ENCODE measurements around the gene TUSC2. TPM values are rescaled to one million over a fixed set of nuclear protein-coding genes. Genes with fewer than 3 reads are reported as not detected.

TUSC2 gene
- total and polyA plus RNA-seq, 2 experiments from 2014 or later, result 41.6 to 71.0 TPM

- no peak overlapping the region for H2AFZ ChIP-seq
- no peak overlapping the region for H3K27ac Mint-ChIP-seq
- H3K27ac ChIP-seq (ENCODE audit: low read depth), result no peak overlapping the region
- peaks cover 16% of the 10 kb centered on the region for H3K4me1 ChIP-seq (ENCODE audit: insufficient read depth)
- no peak for DNase-seq (ENCODE audit: low spot score)
- H3K27me3 ChIP-seq (ENCODE audit: insufficient read depth), result no peaks in the 10 kb centered on the region
- no peaks in the 10 kb centered on the region for H3K36me3 ChIP-seq (ENCODE audit: insufficient read depth)
- no peaks in the 10 kb centered on the region for H3K36me3 Mint-ChIP-seq (ENCODE audit: low read depth)
- peaks cover 1% of the 10 kb centered on the region for H3K79me2 ChIP-seq (replicated peaks; ENCODE audit: insufficient read depth)
- H3K4me2 ChIP-seq, result no peak overlapping the region
- no peaks in the 10 kb centered on the region for H3K9me3 Mint-ChIP-seq
- no peaks in the 10 kb centered on the region for H4K20me1 ChIP-seq (replicated peaks; ENCODE audit: insufficient read depth)
- no peaks in the 10 kb centered on the region for H3K9me2 ChIP-seq (ENCODE audit: insufficient read depth)
- ATAC-seq, result no peak
- TF ChIP-seq JUNB (IDR thresholded peaks at IDR 0.05; ENCODE audit: unreplicated experiment) (no peak), STAT1 (IDR thresholded peaks at IDR 0.05; ENCODE audit: unreplicated experiment) (no peak), POLR2AphosphoS5 (IDR thresholded peaks at IDR 0.05; ENCODE audit: low read depth) (no peak), ETS1 (IDR thresholded peaks at IDR 0.05) (no peak), NANOG (IDR thresholded peaks at IDR 0.05; ENCODE audit: borderline replicate concordance) (no peak), ZNF462 (CRISPR knock-in tag; IDR thresholded peaks at IDR 0.05) (no peak), EZH2 (IDR thresholded peaks at IDR 0.05; ENCODE audit: low read depth, unreplicated experiment) (no peak), ZNF331 (CRISPR knock-in tag; IDR thresholded peaks at IDR 0.05; ENCODE audit: low read depth) (no peak), ZNF114 (CRISPR knock-in tag; IDR thresholded peaks at IDR 0.05) (no peak), CTCF (conservative IDR thresholded peaks at IDR 0.05; ENCODE audit: low read depth in 2 of 2) (no peak), EZH2phosphoT487 (IDR thresholded peaks at IDR 0.05; ENCODE audit: unreplicated experiment) (no peak), REST (IDR thresholded peaks at IDR 0.05; ENCODE audit: unreplicated experiment) (no peak), CREB1 (CRISPR knock-in tag; IDR thresholded peaks at IDR 0.05; ENCODE audit: low read depth) (no peak)
- H3K4me3 ChIP-seq, result no peak overlapping the region
- H3K4me3 Mint-ChIP-seq, result no peak overlapping the region
- peaks cover 25% of the 10 kb centered on the region for H3K27me3 Mint-ChIP-seq (ENCODE audit: insufficient read depth, low read depth, poor library complexity)
- peaks cover 20% of the 10 kb centered on the region for H3K4me1 Mint-ChIP-seq
- peaks cover 9% of the 10 kb centered on the region for H3F3A ChIP-seq (replicated peaks; ENCODE audit: low read depth)
Measured at GRCh38 chr3:50296721-50297383, 31.2 kb downstream of the TUSC2 start.

Measured in GM23338 (cell line).